Measurements from ENCODE around the gene DNM2. TPM values are rescaled to one million over a fixed set of nuclear protein-coding genes. Genes with fewer than 3 reads are reported as not detected.
A peak's percentile ranks its signal among the peaks of the same experiment; 100 is the strongest.

DNM2 gene
- total and polyA plus RNA-seq, 2 of the 13 experiments (the other 11 are each of a cell fraction or from before 2014, with no cell fraction given), result 41.7 to 59.8 TPM

GRCh38 chr19:10701955-10702525, 15.8 kb upstream of the DNM2 start (continued):
- no peak for TF ChIP-seq MTA3 (CRISPR knock-in tag; IDR thresholded peaks at IDR 0.05)
- no peak for TF ChIP-seq SOX13 (IDR thresholded peaks at IDR 0.05)
- no peak for TF ChIP-seq SOX13 (CRISPR knock-in tag; conservative IDR thresholded peaks at IDR 0.05 in 1 of 2, IDR thresholded peaks at IDR 0.05 in 1 of 2)
- TF ChIP-seq ZNF230 (CRISPR knock-in tag; IDR thresholded peaks at IDR 0.05), result peak; percentile 31; the same call in 1 of the 2 replicates
- TF ChIP-seq ZNF710 (CRISPR knock-in tag; IDR thresholded peaks at IDR 0.05; ENCODE audit: borderline replicate concordance), result no peak
- TF ChIP-seq FOXP4 (CRISPR knock-in tag; IDR thresholded peaks at IDR 0.05), result no peak
- TF ChIP-seq AGO2 (optimal IDR thresholded peaks at IDR 0.05; ENCODE audit: low read depth, low read length), result no peak
- no peak for TF ChIP-seq ZNF329 (CRISPR knock-in tag; IDR thresholded peaks at IDR 0.05; ENCODE audit: low read depth)
- TF ChIP-seq EHMT2 (IDR thresholded peaks at IDR 0.05; ENCODE audit: borderline replicate concordance, low read depth, low read length), result no peak
- no peak for TF ChIP-seq MAFF (IDR thresholded peaks at IDR 0.05; ENCODE audit: low read depth, low read length)
- no peak for TF ChIP-seq PHF20 (CRISPR knock-in tag; IDR thresholded peaks at IDR 0.05)
- no peak for TF ChIP-seq ZNF839 (CRISPR knock-in tag; IDR thresholded peaks at IDR 0.05; ENCODE audit: borderline replicate concordance)
- no peak for TF ChIP-seq MATR3 (CRISPR knock-in tag; IDR thresholded peaks at IDR 0.05)
- TF ChIP-seq JUNB (CRISPR knock-in tag; IDR thresholded peaks at IDR 0.05; ENCODE audit: borderline replicate concordance), result no peak
- no peak for TF ChIP-seq SALL2 (CRISPR knock-in tag; IDR thresholded peaks at IDR 0.05)
- no peak for TF ChIP-seq ZNF569 (CRISPR knock-in tag; IDR thresholded peaks at IDR 0.05; ENCODE audit: borderline replicate concordance)
- TF ChIP-seq PRDM4 (CRISPR knock-in tag; IDR thresholded peaks at IDR 0.05; ENCODE audit: borderline replicate concordance), result no peak
- TF ChIP-seq ZNF3 (CRISPR knock-in tag; IDR thresholded peaks at IDR 0.05), result no peak
- no peak for TF ChIP-seq XBP1 (CRISPR knock-in tag; IDR thresholded peaks at IDR 0.05)
- no peak for TF ChIP-seq CCAR2 (optimal IDR thresholded peaks at IDR 0.05; ENCODE audit: low read depth, low read length)
- no peak for TF ChIP-seq ZNF263 (CRISPR knock-in tag; IDR thresholded peaks at IDR 0.05)
- no peak for TF ChIP-seq ZNF850 (CRISPR knock-in tag; conservative IDR thresholded peaks at IDR 0.05)
- TF ChIP-seq IRX3 (CRISPR knock-in tag; IDR thresholded peaks at IDR 0.05; ENCODE audit: borderline replicate concordance, low read depth), result no peak
- TF ChIP-seq ATAD3A (CRISPR knock-in tag; IDR thresholded peaks at IDR 0.05), result no peak
- no peak for TF ChIP-seq ATRX (CRISPR knock-in tag; IDR thresholded peaks at IDR 0.05; ENCODE audit: borderline replicate concordance)
- TF ChIP-seq ZNF354B (CRISPR knock-in tag; IDR thresholded peaks at IDR 0.05), result no peak
- no peak for TF ChIP-seq HMG20B (CRISPR knock-in tag; conservative IDR thresholded peaks at IDR 0.05)

All from HepG2 (cell line).